Prostate gland (tissue), 2 donors: ENCODE data around the gene PTN.

Experiments
- POLR2A ChIP-seq: fragments of 450-650 bp; IDR thresholded peaks from one replicate; pipeline ENCODE4 v1.6.1; 2016; ENCODE audit warnings: antibody characterized with exemption, mild to moderate bottlenecking
- POLR2AphosphoS5 ChIP-seq: sonication (generic); formaldehyde crosslinking; IDR thresholded peaks from one replicate; pipeline ENCODE4 v1.6.1; 2017; ENCODE audit warnings: antibody characterized with exemption
- TF ChIP-seq, protein P1 (sequence below), 4 experiments: fragments of 200-600 bp in 2 of 4; fragments of 450-650 bp in 2 of 4; sonication (generic) in 2 of 4; IDR thresholded peaks; 1 replicate in 3 of 4; 2 replicates in 1 of 4; pipeline ENCODE4 v1.5.1; 2016 to 2019; ENCODE audit warnings: antibody characterized with exemption in 4 of 4, mild to moderate bottlenecking in 2 of 4, moderate library complexity in 2 of 4

DNA sequence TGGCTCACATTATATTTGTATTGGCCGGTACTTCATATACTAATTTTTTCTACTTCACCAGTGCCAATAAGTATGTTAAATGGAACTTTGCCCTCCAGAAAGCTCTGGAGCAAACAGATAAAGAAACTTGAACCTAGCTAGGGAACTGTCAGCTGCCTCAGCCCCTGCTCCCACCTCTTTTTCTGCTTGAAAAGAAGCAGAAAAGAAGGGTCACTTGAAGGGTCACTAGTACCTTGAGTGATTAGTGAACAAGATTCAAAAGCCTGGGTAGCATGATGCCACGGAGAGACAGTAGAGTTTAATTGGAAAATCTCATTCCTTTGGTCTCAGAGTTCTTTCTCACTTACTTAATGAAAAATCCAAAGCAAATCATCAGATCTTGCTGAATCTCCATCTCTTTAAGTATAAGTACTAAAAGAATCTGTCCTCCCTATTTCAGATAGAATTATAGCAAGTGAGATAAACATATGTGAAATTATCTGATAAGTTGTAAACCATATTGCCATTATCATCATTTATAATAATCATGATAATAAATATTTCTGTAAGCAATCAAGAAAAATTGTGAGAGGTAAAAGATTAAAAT is 47.7 kb downstream of the PTN start:
- TF ChIP-seq, protein P1, sequence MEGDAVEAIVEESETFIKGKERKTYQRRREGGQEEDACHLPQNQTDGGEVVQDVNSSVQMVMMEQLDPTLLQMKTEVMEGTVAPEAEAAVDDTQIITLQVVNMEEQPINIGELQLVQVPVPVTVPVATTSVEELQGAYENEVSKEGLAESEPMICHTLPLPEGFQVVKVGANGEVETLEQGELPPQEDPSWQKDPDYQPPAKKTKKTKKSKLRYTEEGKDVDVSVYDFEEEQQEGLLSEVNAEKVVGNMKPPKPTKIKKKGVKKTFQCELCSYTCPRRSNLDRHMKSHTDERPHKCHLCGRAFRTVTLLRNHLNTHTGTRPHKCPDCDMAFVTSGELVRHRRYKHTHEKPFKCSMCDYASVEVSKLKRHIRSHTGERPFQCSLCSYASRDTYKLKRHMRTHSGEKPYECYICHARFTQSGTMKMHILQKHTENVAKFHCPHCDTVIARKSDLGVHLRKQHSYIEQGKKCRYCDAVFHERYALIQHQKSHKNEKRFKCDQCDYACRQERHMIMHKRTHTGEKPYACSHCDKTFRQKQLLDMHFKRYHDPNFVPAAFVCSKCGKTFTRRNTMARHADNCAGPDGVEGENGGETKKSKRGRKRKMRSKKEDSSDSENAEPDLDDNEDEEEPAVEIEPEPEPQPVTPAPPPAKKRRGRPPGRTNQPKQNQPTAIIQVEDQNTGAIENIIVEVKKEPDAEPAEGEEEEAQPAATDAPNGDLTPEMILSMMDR (IDR thresholded peaks at IDR 0.05): no peak
- TF ChIP-seq POLR2A: no peak
- TF ChIP-seq POLR2AphosphoS5: no peak
